A673 (cell line): ENCODE results near the gene WFDC12.

Experiments
- CTCF ChIP-seq: fragments of 300-800, 200-600 bp; sonication (generic); conservative IDR thresholded peaks from 2 replicates; pipeline ENCODE4 v1.5.1; 2017; ENCODE audit warnings: low read depth, mild to moderate bottlenecking, antibody characterized with exemption, low read length, moderate library complexity, mixed read lengths
- EZH2 ChIP-seq: fragments of 200-600 bp; sonication (generic); IDR thresholded peaks from 2 replicates; pipeline ENCODE4 v1.6.1; 2017; ENCODE audit warnings: borderline replicate concordance, low read depth, mild to moderate bottlenecking, mixed read lengths, antibody characterized with exemption, low read length; ENCODE audit not compliant: poor library complexity, severe bottlenecking

- TF ChIP-seq CTCF (no peak), EZH2 (no peak)
Measured at GRCh38 chr20:45156713-45157112, 32.4 kb upstream of the WFDC12 start.
